T-cell (primary cell): ENCODE data around the gene LCN6. TPM values are rescaled to one million over a fixed set of nuclear protein-coding genes. Genes with fewer than 3 reads are reported as not detected.
A peak's percentile ranks its signal among the peaks of the same experiment; 100 is the strongest.

Source experiments
- ATAC-seq, 4 experiments: fragments of 200-7000 bp in 3 of 4; fragments of 150-1000 bp in 1 of 4; cut with Tn5 transposase; replicated peaks in 1 of 4; 1 replicate in 3 of 4; 2 replicates in 1 of 4; pipeline ENCODE4 v1.10.0; 2021; ENCODE audit warnings: moderate library complexity in 3 of 4, mild to moderate bottlenecking in 2 of 4, moderate number of reproducible peaks in 1 of 4
- CTCF ChIA-PET, 2 donors: fragments of 300-600 bp; sonication (Branson Sonifier 250); formaldehyde crosslinking; loops; one replicate each; lab custom pipeline; 2022; ENCODE audit warnings: antibody characterized with exemption in 2 of 2; lab: Charles Lee
- POLR2A ChIA-PET, 2 donors: fragments of 300-600 bp; sonication (Branson Sonifier 250); formaldehyde crosslinking; loops; one replicate each; lab custom pipeline; 2022; ENCODE audit warnings: antibody characterized with exemption in 2 of 2; lab: Charles Lee
- DNase-seq, 35 experiments: peaks; one replicate each; pipeline versions ENCODE4 v3.0.0 to v3.0.0-alpha.2; 2013 to 2023
- H3K27ac ChIP-seq: one replicate; pipeline ENCODE4 v1.5.1; 2013; ENCODE audit warnings: low read length
- H3K27me3 ChIP-seq, 2 experiments: replicated peaks in 1 of 2; 1 replicate in 1 of 2; 2 replicates in 1 of 2; pipeline versions ENCODE4 v1.6.1 to v1.7.0; 2013; ENCODE audit warnings: low read length in 1 of 2, mixed read lengths in 1 of 2; ENCODE audit not compliant: control insufficient read depth in 2 of 2, insufficient read depth in 2 of 2; ENCODE audit errors: extremely low read depth in 1 of 2
- H3K36me3 ChIP-seq, 2 donors: 1 replicate in 1 of 2; 2 replicates in 1 of 2; pipeline versions ENCODE4 v1.6.1 to v1.7.0; 2013; ENCODE audit warnings: low read length in 1 of 2; ENCODE audit not compliant: control insufficient read depth in 2 of 2, insufficient read depth in 1 of 2; ENCODE audit errors: extremely low read depth in 1 of 2
- H3K4me1 ChIP-seq, 2 experiments: 1 replicate in 1 of 2; 2 replicates in 1 of 2; pipeline versions ENCODE4 v1.6.1 to v1.7.0; 2013; ENCODE audit warnings: low read length in 2 of 2, mixed read lengths in 1 of 2; ENCODE audit not compliant: insufficient read depth in 2 of 2, control insufficient read depth in 1 of 2; ENCODE audit errors: extremely low read depth in 1 of 2
- H3K4me3 ChIP-seq, 2 donors: 1 replicate in 1 of 2; 2 replicates in 1 of 2; pipeline versions ENCODE4 v1.5.1 to v1.7.0; 2013; ENCODE audit warnings: mild to moderate bottlenecking in 2 of 2, low read length in 1 of 2, moderate library complexity in 1 of 2; ENCODE audit not compliant: control insufficient read depth in 1 of 2; ENCODE audit errors: extremely low read depth in 1 of 2
- H3K9me3 ChIP-seq: 2 replicates; pipeline ENCODE4 v1.7.0; 2013
- H3K27ac Mint-ChIP-seq, 2 donors: one replicate each; pipeline ENCODE4 v1.8.0; 2020 to 2021; ENCODE audit warnings: mild to moderate bottlenecking in 2 of 2, mixed read lengths in 2 of 2
- H3K27me3 Mint-ChIP-seq, 2 donors: one replicate each; pipeline ENCODE4 v1.8.0; 2021 to 2022; ENCODE audit warnings: mixed read lengths in 2 of 2
- H3K36me3 Mint-ChIP-seq: one replicate; pipeline ENCODE4 v1.8.0; 2021; ENCODE audit warnings: mixed read lengths
- H3K4me1 Mint-ChIP-seq, 3 donors: one replicate each; pipeline ENCODE4 v1.8.0; 2020 to 2022; ENCODE audit warnings: mixed read lengths in 3 of 3, mild to moderate bottlenecking in 1 of 3
- H3K4me3 Mint-ChIP-seq, 3 donors: one replicate each; pipeline ENCODE4 v1.8.0; 2020 to 2022; ENCODE audit warnings: mild to moderate bottlenecking in 3 of 3, mixed read lengths in 3 of 3, moderate library complexity in 3 of 3
- H3K9me3 Mint-ChIP-seq, 3 donors: one replicate each; pipeline ENCODE4 v1.8.0; 2020 to 2022; ENCODE audit warnings: mixed read lengths in 3 of 3
- WGBS: methylation state at CpG from one replicate; pipeline ENCODE4 v1.1.5; 2013; ENCODE audit warnings: missing lambda C conversion rate; ENCODE audit not compliant: insufficient coverage; 5-methylcytosine and 5-hydroxymethylcytosine counted together
- total RNA-seq, 35 experiments: library from RNA in 6 of 35; stranded (reverse) in 6 of 35; fragments of 120-200 nt in 1 of 35; gene quantifications; one replicate each; pipeline versions ENCODE4 v1.2.1 to v1.2.4 and lab custom pipeline; 2013 to 2026

LCN6 gene
- total RNA-seq, 5 donors from 2014 or later (not counting 1 experiment from before 2014, with no cell fraction given) = not detected

- WGBS = 86% methylated on average over 32 of the region's 32 CpGs
- H3K9me3 ChIP-seq = no peaks in the 10 kb centered on the region
- H3K27ac Mint-ChIP-seq = peak overlapping the region in 1 of 2 donors; percentile 6
- ATAC-seq = no peak
- peaks cover 32 to 50% of the 10 kb centered on the region in 2 donors for H3K36me3 ChIP-seq
- H3K27me3 ChIP-seq = peaks cover 0 to 5% of the 10 kb centered on the region in 2 experiments
- CTCF ChIA-PET = no interaction called here
- H3K36me3 Mint-ChIP-seq = peaks cover 32% of the 10 kb centered on the region
- H3K27ac ChIP-seq = no peak overlapping the region
- H3K4me1 Mint-ChIP-seq = peaks cover 24 to 40% (median 27%) of the 10 kb centered on the region in 3 donors
- POLR2A ChIA-PET = no interaction called here
- no peaks in the 10 kb centered on the region for H3K27me3 Mint-ChIP-seq
- H3K9me3 Mint-ChIP-seq = no peaks in the 10 kb centered on the region
- DNase-seq = no peak
- H3K4me3 ChIP-seq = no peak overlapping the region
- H3K4me1 ChIP-seq = peaks cover 11 to 41% of the 10 kb centered on the region in 2 experiments
- no peak overlapping the region for H3K4me3 Mint-ChIP-seq
Measured at GRCh38 chr9:136723362-136723976, 24.9 kb downstream of the LCN6 start.

GRCh38 chr9:136722969-136723356 lies 25.4 kb downstream of the LCN6 start:
- DNase-seq = no peak
- H3K4me3 Mint-ChIP-seq = no peak overlapping the region
- H3K36me3 Mint-ChIP-seq = peaks cover 32% of the 10 kb centered on the region

DNA sequence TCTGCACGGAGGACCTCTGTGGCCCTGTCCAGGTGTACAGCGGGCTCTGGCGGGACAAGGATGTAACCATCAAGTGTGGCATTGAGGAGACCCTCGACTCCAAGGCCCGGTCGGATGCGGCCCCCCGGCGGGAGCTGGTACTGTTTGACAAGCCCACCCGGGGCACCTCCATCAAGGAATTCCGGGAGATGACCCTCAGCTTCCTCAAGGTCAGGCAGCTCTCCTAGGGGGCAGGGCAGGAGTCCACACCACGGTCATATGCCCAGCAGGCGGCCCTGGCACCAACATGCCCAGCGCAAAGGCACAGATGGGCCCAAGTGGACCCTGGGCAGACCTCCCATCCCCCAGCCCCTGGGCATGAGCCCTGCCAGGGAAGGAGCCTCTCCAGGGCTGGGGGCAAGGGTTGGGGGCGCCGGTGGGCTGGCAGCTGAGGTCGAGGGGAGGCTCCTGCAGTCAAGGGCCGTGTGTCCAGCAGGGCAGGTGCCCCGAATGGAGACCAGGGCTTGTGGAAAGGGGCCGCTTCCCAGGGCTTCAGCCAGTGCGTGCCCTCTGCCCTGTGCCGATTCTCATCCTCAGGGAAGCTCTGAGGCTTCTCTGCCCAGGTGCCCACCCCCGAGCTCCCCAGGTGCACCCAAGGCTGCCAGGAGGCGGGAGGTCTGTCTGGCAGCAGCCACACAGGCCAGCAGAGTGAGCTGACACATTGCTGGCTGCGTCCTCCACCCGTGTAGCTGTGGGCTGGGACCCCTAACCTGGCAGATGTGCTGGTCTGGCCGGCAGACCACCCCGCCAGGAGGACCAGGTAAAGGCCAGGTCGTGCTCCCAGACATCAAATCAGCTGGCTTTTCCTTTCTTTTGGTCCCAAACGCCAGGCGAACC lies 26.0 kb downstream of the LCN6 start:
- Mint-ChIP-seq H3K36me3 (peaks cover 30% of the 10 kb centered on the region), H3K4me1 (peaks cover 24 to 39% (median 27%) of the 10 kb centered on the region in 3 donors), H3K4me3 (no peak overlapping the region), H3K27me3 (no peaks in the 10 kb centered on the region), H3K9me3 (no peaks in the 10 kb centered on the region), H3K27ac (no peak overlapping the region)
- CTCF ChIA-PET = no interaction called here
- H3K9me3 ChIP-seq = no peaks in the 10 kb centered on the region
- peaks cover 11 to 38% of the 10 kb centered on the region in 2 experiments for H3K4me1 ChIP-seq
- H3K27ac ChIP-seq = no peak overlapping the region
- H3K4me3 ChIP-seq = no peak overlapping the region
- DNase-seq (no peak), ATAC-seq (no peak)
- POLR2A ChIA-PET = no interaction called here
- peaks cover 0 to 8% of the 10 kb centered on the region in 2 experiments for H3K27me3 ChIP-seq
- WGBS = 83% methylated on average over 30 of the region's 31 CpGs
- peaks cover 32 to 50% of the 10 kb centered on the region in 2 donors for H3K36me3 ChIP-seq

More at GRCh38 chr9:136722969-136723356, 25.4 kb downstream of the LCN6 start:
- peaks cover 24 to 42% (median 27%) of the 10 kb centered on the region in 3 donors for H3K4me1 Mint-ChIP-seq
- 87% methylated on average over 23 of the region's 24 CpGs for whole genome bisulfite sequencing
- ChIA-PET POLR2A (no interaction called here), CTCF (no interaction called here)
- H3K27me3 ChIP-seq = peaks cover 0 to 7% of the 10 kb centered on the region in 2 experiments
- no peak overlapping the region for H3K27ac Mint-ChIP-seq
- H3K36me3 ChIP-seq = peaks cover 32 to 50% of the 10 kb centered on the region in 2 donors
- H3K27ac ChIP-seq = no peak overlapping the region
- no peaks in the 10 kb centered on the region for H3K9me3 ChIP-seq
- no peaks in the 10 kb centered on the region for H3K9me3 Mint-ChIP-seq
- H3K4me3 ChIP-seq = no peak overlapping the region
- no peaks in the 10 kb centered on the region for H3K27me3 Mint-ChIP-seq
- peaks cover 11 to 42% of the 10 kb centered on the region in 2 experiments for H3K4me1 ChIP-seq
- no peak for ATAC-seq

- Mint-ChIP-seq H3K4me3 (no peak overlapping the region), H3K9me3 (no peaks in the 10 kb centered on the region), H3K36me3 (peaks cover 25% of the 10 kb centered on the region), H3K4me1 (peaks cover 18 to 33% (median 23%) of the 10 kb centered on the region in 3 donors), H3K27me3 (peaks cover 0 to 3% of the 10 kb centered on the region in 2 donors), H3K27ac (no peak overlapping the region)
- CTCF ChIA-PET = no interaction called here
- Histone ChIP-seq H3K4me1 (peaks cover 5 to 30% of the 10 kb centered on the region in 2 experiments), H3K4me3 (no peak overlapping the region), H3K9me3 (no peaks in the 10 kb centered on the region), H3K27ac (no peak overlapping the region), H3K36me3 (peaks cover 32 to 49% of the 10 kb centered on the region in 2 donors), H3K27me3 (peaks cover 0 to 13% of the 10 kb centered on the region in 2 experiments)
- ATAC-seq (peak in 1 of 4 experiments; percentile 4), DNase-seq (no peak)
- 85% methylated on average over 26 of the region's 30 CpGs for WGBS
- POLR2A ChIA-PET = no interaction called here
Measured at GRCh38 chr9:136721339-136722092, 26.8 kb downstream of the LCN6 start.

DNA sequence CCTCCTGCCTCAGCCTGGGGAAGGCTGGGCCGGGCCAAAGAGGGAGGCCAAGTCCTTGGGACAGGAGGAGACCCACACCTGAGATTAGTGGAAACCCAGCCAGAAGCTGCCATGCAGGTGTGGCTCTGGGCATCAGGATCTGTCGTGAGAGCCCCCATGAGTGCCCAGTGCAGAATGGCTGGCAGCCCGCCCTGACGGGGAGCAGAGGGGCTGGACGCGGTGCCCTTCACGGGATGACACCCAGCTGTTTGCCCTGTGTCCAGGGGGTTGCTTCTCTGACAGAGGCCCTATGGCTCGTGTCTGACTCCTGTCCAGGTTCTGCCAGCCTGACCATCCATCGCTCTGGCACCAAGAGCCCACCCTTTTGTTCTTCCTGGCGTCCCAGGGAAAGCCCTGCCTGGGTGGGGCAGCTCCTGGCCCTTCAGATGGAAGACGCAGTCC lies 27.4 kb downstream of the LCN6 start:
- H3K27me3 Mint-ChIP-seq = peaks cover 1 to 7% of the 10 kb centered on the region in 2 donors
- ATAC-seq (no peak), DNase-seq (no peak)
- H3K9me3 Mint-ChIP-seq = no peaks in the 10 kb centered on the region
- no peak overlapping the region for H3K4me3 ChIP-seq
- POLR2A ChIA-PET = no interaction called here
- no peak overlapping the region for H3K4me3 Mint-ChIP-seq
- H3K27ac ChIP-seq = no peak overlapping the region
- peaks cover 30 to 43% of the 10 kb centered on the region in 2 donors for H3K36me3 ChIP-seq
- H3K27ac Mint-ChIP-seq = no peak overlapping the region
- H3K27me3 ChIP-seq = peaks cover 0 to 18% of the 10 kb centered on the region in 2 experiments
- H3K36me3 Mint-ChIP-seq = peaks cover 19% of the 10 kb centered on the region
- peaks cover 2 to 24% of the 10 kb centered on the region in 2 experiments for H3K4me1 ChIP-seq
- H3K9me3 ChIP-seq = no peaks in the 10 kb centered on the region
- CTCF ChIA-PET = no interaction called here
- WGBS = 88% methylated on average over 10 of the region's 11 CpGs
- H3K4me1 Mint-ChIP-seq = peaks cover 13 to 27% (median 17%) of the 10 kb centered on the region in 3 donors
